Endothelial cell of umbilical vein (primary cell): Measurements from ENCODE around the gene ACOX3.

Source experiments
- MYC ChIP-seq: IDR thresholded peaks from one replicate; pipeline ENCODE4 v1.6.1; 2011; ENCODE audit warnings: mild to moderate bottlenecking, low read depth, low read length
- POLR2A ChIP-seq: IDR thresholded peaks from 2 replicates; pipeline ENCODE4 v1.6.1; 2012; ENCODE audit warnings: low read depth, mild to moderate bottlenecking, control low read depth, low read length
- TF ChIP-seq, protein P1 (sequence below), 2 donors: IDR thresholded peaks; 1 replicate in 1 of 2; 2 replicates in 1 of 2; pipeline ENCODE4 v1.5.1; 2011; ENCODE audit warnings: low read length in 2 of 2, mild to moderate bottlenecking in 2 of 2, moderate library complexity in 2 of 2, control low read depth in 1 of 2, inconsistent platforms in 1 of 2, low read depth in 1 of 2; ENCODE audit not compliant: insufficient read depth in 1 of 2; ENCODE audit errors: extremely low read depth in 1 of 2

DNA sequence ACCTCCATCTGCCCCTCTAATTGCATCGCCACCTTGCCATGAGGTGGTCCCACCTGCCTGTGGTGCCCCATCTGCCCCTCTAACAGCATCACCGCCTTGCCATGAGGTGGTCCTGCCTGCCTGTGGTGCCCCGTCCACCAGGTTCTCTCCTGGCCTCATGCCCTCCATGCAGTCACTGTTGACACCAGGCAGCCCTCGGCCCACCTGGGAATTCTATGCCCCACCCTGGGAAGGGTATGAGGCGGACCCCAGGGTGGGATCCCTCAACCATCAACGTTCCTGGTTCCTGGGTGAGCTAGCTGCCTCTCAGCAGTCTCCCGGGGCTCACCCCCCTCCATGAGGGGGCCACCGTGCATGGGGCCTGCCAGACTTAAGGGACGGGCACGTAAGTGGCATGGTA is 38.9 kb downstream of the ACOX3 start:
- TF ChIP-seq, protein P1, sequence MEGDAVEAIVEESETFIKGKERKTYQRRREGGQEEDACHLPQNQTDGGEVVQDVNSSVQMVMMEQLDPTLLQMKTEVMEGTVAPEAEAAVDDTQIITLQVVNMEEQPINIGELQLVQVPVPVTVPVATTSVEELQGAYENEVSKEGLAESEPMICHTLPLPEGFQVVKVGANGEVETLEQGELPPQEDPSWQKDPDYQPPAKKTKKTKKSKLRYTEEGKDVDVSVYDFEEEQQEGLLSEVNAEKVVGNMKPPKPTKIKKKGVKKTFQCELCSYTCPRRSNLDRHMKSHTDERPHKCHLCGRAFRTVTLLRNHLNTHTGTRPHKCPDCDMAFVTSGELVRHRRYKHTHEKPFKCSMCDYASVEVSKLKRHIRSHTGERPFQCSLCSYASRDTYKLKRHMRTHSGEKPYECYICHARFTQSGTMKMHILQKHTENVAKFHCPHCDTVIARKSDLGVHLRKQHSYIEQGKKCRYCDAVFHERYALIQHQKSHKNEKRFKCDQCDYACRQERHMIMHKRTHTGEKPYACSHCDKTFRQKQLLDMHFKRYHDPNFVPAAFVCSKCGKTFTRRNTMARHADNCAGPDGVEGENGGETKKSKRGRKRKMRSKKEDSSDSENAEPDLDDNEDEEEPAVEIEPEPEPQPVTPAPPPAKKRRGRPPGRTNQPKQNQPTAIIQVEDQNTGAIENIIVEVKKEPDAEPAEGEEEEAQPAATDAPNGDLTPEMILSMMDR (IDR thresholded peaks at IDR 0.05; ENCODE audit: extremely low read depth in 1 of 2, insufficient read depth in 1 of 2, low read depth in 1 of 2, low read length in 2 of 2): no peak
- no peak for TF ChIP-seq MYC
- TF ChIP-seq POLR2A: no peak
